Activated naive CD8-positive, alpha-beta T cell treated with anti-CD3 and anti-CD28 coated beads, Interleukin-2, amount 50 U/mL, for 24 hours (primary cell): ENCODE results near the gene ZSWIM1.

Source experiments
- ATAC-seq: fragments of 150-1000 bp; cut with Tn5 transposase; one replicate; pipeline ENCODE4 v1.10.0; 2021
- DNase-seq: peaks from one replicate; pipeline ENCODE4 v3.0.0; 2021
- H3K27ac Mint-ChIP-seq: one replicate; pipeline ENCODE4 v1.8.0; 2021; ENCODE audit warnings: mild to moderate bottlenecking, mixed read lengths
- H3K27me3 Mint-ChIP-seq: one replicate; pipeline ENCODE4 v1.8.0; 2021; ENCODE audit warnings: mixed read lengths
- H3K36me3 Mint-ChIP-seq: one replicate; pipeline ENCODE4 v1.8.0; 2021; ENCODE audit warnings: low read depth, mixed read lengths
- H3K4me1 Mint-ChIP-seq: one replicate; pipeline ENCODE4 v1.8.0; 2021; ENCODE audit warnings: mixed read lengths
- H3K4me3 Mint-ChIP-seq: one replicate; pipeline ENCODE4 v1.8.0; 2021; ENCODE audit warnings: mild to moderate bottlenecking, moderate library complexity, mixed read lengths
- H3K9me3 Mint-ChIP-seq: one replicate; pipeline ENCODE4 v1.8.0; 2021; ENCODE audit warnings: mixed read lengths

The ZSWIM1 gene

GRCh38 chr20:45902199-45902701 is 21.2 kb downstream of the ZSWIM1 start:
- DNase-seq (no peak), ATAC-seq (no peak)
- no peak overlapping the region for H3K27ac Mint-ChIP-seq
- no peak overlapping the region for H3K4me3 Mint-ChIP-seq
- H3K27me3 Mint-ChIP-seq = no peaks in the 10 kb centered on the region
- H3K4me1 Mint-ChIP-seq = no peaks in the 10 kb centered on the region
- no peaks in the 10 kb centered on the region for H3K9me3 Mint-ChIP-seq
- peaks cover 3% of the 10 kb centered on the region for H3K36me3 Mint-ChIP-seq

DNA sequence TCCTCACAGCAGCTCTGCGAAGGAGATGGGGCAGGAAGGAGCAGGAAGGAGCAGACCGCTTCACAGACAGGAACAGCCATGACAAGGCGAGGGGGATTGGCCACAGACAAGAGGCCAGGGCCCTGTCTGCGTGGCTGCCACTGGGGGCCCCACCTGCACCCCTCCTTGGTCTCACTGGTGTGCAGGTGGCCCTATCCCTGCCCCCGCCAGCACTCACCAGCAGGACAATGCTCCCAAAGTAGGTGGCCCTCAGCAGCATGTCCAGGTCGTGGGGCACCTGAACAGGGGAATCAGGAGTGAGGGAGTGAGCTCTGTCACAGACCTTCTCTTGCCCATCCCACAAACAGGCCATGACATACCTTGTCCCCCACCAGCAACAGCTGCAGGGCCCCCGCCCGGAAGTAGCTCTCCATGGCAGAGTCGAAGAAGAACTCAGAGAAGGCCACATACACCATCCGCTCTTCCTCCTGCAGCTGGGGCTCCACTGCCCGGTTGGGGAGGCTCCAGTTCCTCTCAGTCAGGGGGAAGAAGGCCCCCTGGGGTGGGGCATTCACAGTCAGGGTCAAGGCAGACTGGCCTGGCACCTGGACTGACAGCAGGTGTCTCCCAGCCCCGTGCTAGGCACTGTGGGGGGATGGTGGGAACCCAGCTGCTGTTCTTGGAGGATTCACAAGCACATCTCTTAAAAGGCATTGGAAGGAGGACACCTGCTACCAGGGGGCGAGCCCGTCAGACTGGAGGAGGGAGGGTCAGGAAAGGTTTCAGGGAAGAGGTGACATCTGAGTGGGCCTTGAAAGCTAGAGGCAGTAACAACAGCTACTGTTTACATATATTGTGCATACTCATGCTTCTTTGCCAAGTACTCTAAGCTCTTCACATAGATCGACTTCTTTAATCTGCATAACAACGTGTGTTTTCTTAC is 23.8 kb downstream of the ZSWIM1 start:
- DNase-seq (no peak), ATAC-seq (no peak)
- Mint-ChIP-seq H3K36me3 (no peaks in the 10 kb centered on the region), H3K27me3 (no peaks in the 10 kb centered on the region), H3K9me3 (no peaks in the 10 kb centered on the region), H3K4me3 (no peak overlapping the region), H3K27ac (no peak overlapping the region), H3K4me1 (no peaks in the 10 kb centered on the region)

DNA sequence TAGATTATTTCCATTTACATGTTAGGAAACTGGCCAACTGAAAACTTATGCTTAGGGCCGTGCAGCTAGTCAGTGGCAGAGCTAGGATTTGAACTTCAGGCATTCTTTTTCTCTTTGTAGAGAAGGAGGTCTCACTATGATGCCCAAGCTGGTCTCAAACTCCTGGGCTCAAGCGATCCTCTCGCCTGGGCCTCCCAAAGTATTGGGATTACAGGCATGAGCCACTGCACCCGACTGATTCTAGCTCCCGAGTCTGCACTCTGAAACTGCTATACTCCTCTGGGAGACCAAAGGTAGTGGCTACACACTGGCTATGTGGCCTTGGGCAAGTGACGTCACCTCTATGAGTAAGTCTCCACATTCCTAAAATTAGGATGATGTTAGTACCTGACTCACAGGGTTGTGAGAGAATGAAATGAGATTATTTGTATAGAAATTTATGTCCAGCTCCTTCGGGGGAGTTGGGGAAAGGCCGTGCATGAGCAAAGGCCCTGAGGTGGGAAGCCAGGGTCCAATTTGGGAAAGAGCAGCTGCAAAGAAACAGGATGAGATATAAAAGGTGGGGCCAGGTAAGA is 24.6 kb downstream of the ZSWIM1 start:
- Mint-ChIP-seq H3K4me3 (no peak overlapping the region), H3K9me3 (no peaks in the 10 kb centered on the region), H3K27me3 (no peaks in the 10 kb centered on the region), H3K4me1 (peaks cover 7% of the 10 kb centered on the region), H3K27ac (no peak overlapping the region), H3K36me3 (no peaks in the 10 kb centered on the region)
- DNase-seq = no peak
- no peak for ATAC-seq

GRCh38 chr20:45907219-45907948 is 26.4 kb downstream of the ZSWIM1 start:
- Mint-ChIP-seq H3K4me3 (no peak overlapping the region), H3K27ac (no peak overlapping the region), H3K4me1 (peaks cover 19% of the 10 kb centered on the region), H3K9me3 (no peaks in the 10 kb centered on the region), H3K27me3 (peaks cover 2% of the 10 kb centered on the region), H3K36me3 (no peaks in the 10 kb centered on the region)
- ATAC-seq (no peak), DNase-seq (no peak)

- H3K27ac Mint-ChIP-seq = no peak overlapping the region
- no peaks in the 10 kb centered on the region for H3K9me3 Mint-ChIP-seq
- DNase-seq (no peak), ATAC-seq (no peak)
- no peak overlapping the region for H3K4me3 Mint-ChIP-seq
- peaks cover 22% of the 10 kb centered on the region for H3K4me1 Mint-ChIP-seq
- no peaks in the 10 kb centered on the region for H3K36me3 Mint-ChIP-seq
- H3K27me3 Mint-ChIP-seq = peaks cover 3% of the 10 kb centered on the region
Measured at GRCh38 chr20:45908084-45908483, 27.1 kb downstream of the ZSWIM1 start.

GRCh38 chr20:45909336-45909808 is 28.3 kb downstream of the ZSWIM1 start:
- no peaks in the 10 kb centered on the region for H3K9me3 Mint-ChIP-seq
- ATAC-seq = no peak
- peaks cover 22% of the 10 kb centered on the region for H3K4me1 Mint-ChIP-seq
- H3K27me3 Mint-ChIP-seq = peaks cover 4% of the 10 kb centered on the region
- H3K27ac Mint-ChIP-seq = no peak overlapping the region
- no peak overlapping the region for H3K4me3 Mint-ChIP-seq
- no peaks in the 10 kb centered on the region for H3K36me3 Mint-ChIP-seq
- no peak for DNase-seq

- H3K27ac Mint-ChIP-seq = peak overlapping the region; percentile 63
- H3K4me1 Mint-ChIP-seq = peaks cover 22% of the 10 kb centered on the region
- ATAC-seq (no peak), DNase-seq (no peak)
- H3K4me3 Mint-ChIP-seq = peak overlapping the region; percentile 83
- H3K9me3 Mint-ChIP-seq = no peaks in the 10 kb centered on the region
- no peaks in the 10 kb centered on the region for H3K36me3 Mint-ChIP-seq
- H3K27me3 Mint-ChIP-seq = peaks cover 7% of the 10 kb centered on the region
Measured at GRCh38 chr20:45909817-45910669, 29.0 kb downstream of the ZSWIM1 start.

GRCh38 chr20:45910670-45911485 is 29.9 kb downstream of the ZSWIM1 start:
- H3K27me3 Mint-ChIP-seq = peaks cover 7% of the 10 kb centered on the region
- peak overlapping the region; percentile 81 for H3K27ac Mint-ChIP-seq
- no peaks in the 10 kb centered on the region for H3K9me3 Mint-ChIP-seq
- DNase-seq (peak; percentile 98), ATAC-seq (peak; percentile 94)
- H3K4me3 Mint-ChIP-seq = peak overlapping the region; percentile 83
- no peaks in the 10 kb centered on the region for H3K36me3 Mint-ChIP-seq
- peaks cover 22% of the 10 kb centered on the region for H3K4me1 Mint-ChIP-seq

DNA sequence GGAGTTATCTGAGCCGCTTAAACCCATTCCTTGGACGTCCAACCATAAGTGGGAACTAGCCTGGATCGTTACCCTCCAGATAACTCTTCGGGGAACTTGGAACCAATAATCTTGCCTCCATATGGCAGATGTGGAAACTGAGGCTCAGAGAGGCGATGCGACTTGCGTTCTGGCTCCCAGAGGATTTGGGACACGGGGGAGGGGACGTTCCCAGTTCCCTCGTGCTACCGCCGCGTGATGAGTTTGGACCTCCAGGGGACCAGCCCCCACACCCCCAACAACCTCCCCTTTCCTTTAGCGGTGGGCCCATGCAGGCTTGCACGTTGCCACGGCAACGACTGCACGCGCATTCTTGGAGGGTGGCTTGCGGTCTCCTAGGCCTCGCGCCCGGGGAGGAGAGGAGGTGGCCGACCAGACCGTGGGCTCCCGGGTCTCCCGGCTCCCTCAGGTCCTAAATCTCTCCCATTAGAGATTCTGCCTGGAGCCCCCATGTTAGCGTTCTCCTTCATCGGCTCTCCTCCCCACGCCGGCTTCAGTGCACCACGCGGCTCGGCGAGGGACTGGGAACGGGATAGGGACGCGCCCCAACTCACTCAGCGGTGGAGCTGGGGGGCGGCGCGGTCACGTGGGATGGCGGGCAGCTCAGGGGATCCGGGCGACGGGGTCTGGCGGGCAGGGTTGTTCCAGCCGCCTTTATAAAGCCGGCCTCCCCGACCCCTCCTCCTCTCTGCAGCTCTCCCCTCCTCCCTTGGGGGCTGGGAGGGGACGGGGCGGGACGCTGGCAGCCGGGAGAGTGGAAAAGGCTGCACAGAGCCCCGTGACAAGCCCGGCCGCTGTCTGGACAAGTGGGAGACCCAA is 30.7 kb downstream of the ZSWIM1 start, which contains the start of gene PLTP:
PLTP (minus strand) TSS at position 670 of the 858 bp plus-strand sequence. CDS start 703 bp downstream, outside the sequence.
- Mint-ChIP-seq H3K4me3 (peak within 1 kb of the TSS; percentile 83), H3K27ac (peak within 1 kb of the TSS; percentile 81), H3K27me3 (peaks cover 7% of the 10 kb centered on the region), H3K4me1 (peaks cover 22% of the 10 kb centered on the region), H3K36me3 (no peaks in the 10 kb centered on the region), H3K9me3 (no peaks in the 10 kb centered on the region)
- ATAC-seq = no peak
- peak; percentile 54 for DNase-seq

DNA sequence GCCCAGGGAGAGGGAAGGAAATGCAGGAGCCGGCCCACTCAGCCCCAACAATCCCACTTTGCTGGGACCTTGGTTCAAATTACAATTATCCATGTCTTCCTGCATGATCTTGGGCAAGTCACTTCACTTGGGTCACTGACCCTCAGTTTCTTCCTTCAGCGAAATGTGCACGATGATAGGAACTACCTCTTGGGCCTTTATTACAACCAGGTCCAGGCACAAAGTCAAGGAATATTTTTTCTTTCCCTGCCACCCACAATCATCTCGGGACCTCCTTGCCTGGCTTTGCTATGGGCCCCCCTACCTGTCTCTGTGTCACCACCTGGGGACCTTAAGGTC is 31.3 kb downstream of the ZSWIM1 start:
- Mint-ChIP-seq H3K4me3 (peak overlapping the region; percentile 83), H3K9me3 (no peaks in the 10 kb centered on the region), H3K36me3 (no peaks in the 10 kb centered on the region), H3K27me3 (peaks cover 7% of the 10 kb centered on the region), H3K4me1 (peaks cover 22% of the 10 kb centered on the region), H3K27ac (peak overlapping the region; percentile 42)
- no peak for ATAC-seq
- DNase-seq = no peak

DNA sequence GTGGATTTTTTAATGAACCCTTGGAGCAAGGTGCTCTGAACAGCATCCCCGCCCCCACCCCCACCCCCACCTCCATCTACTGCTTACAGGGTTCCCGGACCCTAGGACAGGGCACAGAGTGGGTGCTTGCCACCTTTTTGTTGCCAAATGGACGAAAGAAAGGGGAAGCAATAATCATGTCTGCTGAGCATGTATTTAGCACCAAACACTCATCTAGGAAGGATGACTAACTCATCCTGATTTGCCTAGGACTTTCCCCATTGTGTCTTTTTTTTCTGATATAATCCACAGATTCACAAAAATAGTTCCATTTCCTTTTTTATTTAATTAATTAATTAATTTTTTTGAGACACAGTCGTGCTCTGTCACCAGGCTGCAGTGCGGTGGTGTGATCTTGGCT is 32.1 kb downstream of the ZSWIM1 start:
- Mint-ChIP-seq H3K27ac (no peak overlapping the region), H3K4me1 (peaks cover 22% of the 10 kb centered on the region), H3K4me3 (no peak overlapping the region), H3K36me3 (no peaks in the 10 kb centered on the region), H3K9me3 (no peaks in the 10 kb centered on the region), H3K27me3 (peaks cover 9% of the 10 kb centered on the region)
- DNase-seq (no peak), ATAC-seq (no peak)

DNA sequence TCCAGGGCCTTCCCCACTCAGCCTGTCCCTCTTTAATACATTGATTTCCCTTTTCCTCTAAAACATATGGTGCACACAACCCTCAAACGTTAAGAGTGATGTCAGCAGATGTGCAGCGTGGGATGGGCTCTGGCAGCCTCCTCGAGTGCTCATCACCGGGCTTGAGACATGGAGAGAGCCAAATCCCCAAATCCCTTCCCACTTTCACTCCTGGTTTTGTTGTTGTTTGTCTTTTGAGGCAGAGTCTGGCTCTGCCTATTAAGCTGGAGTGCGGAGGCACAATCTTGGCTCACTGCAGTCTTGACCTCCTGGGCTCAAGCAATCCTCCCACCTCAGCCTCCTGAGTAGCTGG is 36.7 kb downstream of the ZSWIM1 start:
- Mint-ChIP-seq H3K9me3 (no peaks in the 10 kb centered on the region), H3K4me1 (peaks cover 9% of the 10 kb centered on the region), H3K27ac (no peak overlapping the region), H3K36me3 (no peaks in the 10 kb centered on the region), H3K27me3 (peaks cover 20% of the 10 kb centered on the region), H3K4me3 (no peak overlapping the region)
- DNase-seq (no peak), ATAC-seq (no peak)
